SK-N-SH (cell line): ENCODE results near the gene C1QTNF2.

Source experiments
- CTCF ChIP-seq: fragments of 200-600 bp; sonication (generic); IDR thresholded peaks from 2 replicates; pipeline ENCODE4 v1.6.1; 2017; ENCODE audit warnings: antibody characterized with exemption, mild to moderate bottlenecking, moderate library complexity
- EP300 ChIP-seq, 2 experiments: IDR thresholded peaks; 2 replicates each; pipeline versions ENCODE4 v1.4.0 to v1.6.1; 2012; ENCODE audit warnings: borderline replicate concordance in 1 of 2, low read depth in 1 of 2, low read length in 1 of 2
- GATA2 ChIP-seq: sonication (generic); formaldehyde crosslinking; IDR thresholded peaks from 2 replicates; pipeline ENCODE4 v1.5.0; 2020; ENCODE audit warnings: mild to moderate bottlenecking, missing genetic modification reagents
- MXI1 ChIP-seq: IDR thresholded peaks from 2 replicates; pipeline ENCODE4 v1.6.1; 2012; ENCODE audit warnings: mild to moderate bottlenecking, low read depth, low read length, improper control_type of control experiment
- POLR2AphosphoS5 ChIP-seq: IDR thresholded peaks from 2 replicates; pipeline ENCODE4 v1.6.1; 2012; ENCODE audit warnings: low read depth, low read length
- TAF1 ChIP-seq: IDR thresholded peaks from 2 replicates; pipeline ENCODE4 v1.6.1; 2012; ENCODE audit warnings: low read depth, mild to moderate bottlenecking, low read length, moderate library complexity, borderline replicate concordance

GRCh38 chr5:160360310-160360709 lies 10.1 kb downstream of the C1QTNF2 start:
- no peak for TF ChIP-seq CTCF
- no peak for TF ChIP-seq TAF1
- TF ChIP-seq POLR2AphosphoS5: no peak
- no peak for TF ChIP-seq EP300 (IDR thresholded peaks at IDR 0.05; ENCODE audit: borderline replicate concordance in 1 of 2, low read depth in 1 of 2, low read length in 1 of 2)
- TF ChIP-seq MXI1: no peak
- TF ChIP-seq GATA2 (CRISPR knock-in tag): no peak
